NCI-H82 treated with DMSO at 0.1 percent for 48 hours (cell line): Measurements from ENCODE around the gene PSG5.
"Not testable (repeated sequence)": the region's sequence is repeated elsewhere in the genome, so short reads cannot be mapped to it uniquely, and the experiment has no call there.

ENCODE experiments used
- DNase-seq: peaks from one replicate; lab custom pipeline; 2025; ENCODE audit not compliant: unreplicated experiment; lab: John Stamatoyannopoulos, UW

The PSG5 gene

GRCh38 chr19:43186311-43186935 lies at the start of gene PSG5:
TSS of gene PSG5 (minus strand) at chr19:43186536. CDS start at chr19:43186405, 131 bp downstream.
- DNase-seq, result not testable (repeated sequence)

GRCh38 chr19:43235686-43236085 lies 49.4 kb upstream of the PSG5 start:
- not testable (repeated sequence) for DNase-seq

DNA sequence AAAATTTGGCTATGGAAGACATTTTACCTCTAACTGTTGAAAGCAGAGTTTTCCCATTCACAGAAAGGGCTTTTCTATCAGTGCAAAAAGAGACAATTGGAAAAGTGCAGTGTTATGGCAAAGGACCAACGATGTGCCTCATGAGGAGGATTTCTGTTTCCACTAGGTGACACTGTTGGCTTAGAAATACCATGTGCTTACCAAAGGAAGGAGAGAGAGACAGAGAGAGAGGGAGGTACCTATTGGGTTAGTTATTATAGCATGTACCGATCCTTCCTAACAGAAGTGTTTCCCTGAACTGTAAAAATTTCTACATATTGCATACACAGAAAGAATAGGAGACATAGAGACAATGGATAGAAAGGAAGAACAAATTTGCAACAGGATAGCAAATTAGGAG lies 43.0 kb upstream of the PSG5 start:
- DNase-seq, result no peak

- not testable (repeated sequence) for DNase-seq
These were observed 42.4 kb upstream of the PSG5 start for GRCh38 chr19:43228730-43229129.

DNA sequence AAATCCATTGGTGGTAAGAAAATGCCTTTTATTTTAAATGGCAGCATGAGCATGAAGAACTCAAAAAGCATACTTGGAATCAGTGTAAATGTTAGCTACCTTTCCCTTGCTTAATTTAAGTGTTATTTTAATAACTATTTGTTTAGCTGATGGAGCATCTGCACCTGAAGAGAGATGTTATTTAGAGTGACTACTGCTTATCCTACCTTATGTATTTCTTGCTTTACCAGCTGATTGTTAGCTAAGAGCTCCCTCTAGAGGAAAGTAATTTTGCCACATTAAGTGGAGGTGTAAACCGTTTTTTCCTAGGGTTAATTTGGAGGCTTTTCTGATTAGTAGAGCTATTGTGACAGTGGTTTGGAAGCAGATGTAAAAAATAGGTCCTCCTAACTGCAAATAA lies 40.6 kb upstream of the PSG5 start:
- not testable (repeated sequence) for DNase-seq

- DNase-seq, result no peak
These were observed 38.5 kb upstream of the PSG5 start for GRCh38 chr19:43224855-43225253.

- DNase-seq, result not testable (repeated sequence)
These were observed 38.0 kb upstream of the PSG5 start for GRCh38 chr19:43224201-43224854.

- DNase-seq, result not testable (repeated sequence)
These were observed 35.6 kb upstream of the PSG5 start for GRCh38 chr19:43221891-43222290.

DNA sequence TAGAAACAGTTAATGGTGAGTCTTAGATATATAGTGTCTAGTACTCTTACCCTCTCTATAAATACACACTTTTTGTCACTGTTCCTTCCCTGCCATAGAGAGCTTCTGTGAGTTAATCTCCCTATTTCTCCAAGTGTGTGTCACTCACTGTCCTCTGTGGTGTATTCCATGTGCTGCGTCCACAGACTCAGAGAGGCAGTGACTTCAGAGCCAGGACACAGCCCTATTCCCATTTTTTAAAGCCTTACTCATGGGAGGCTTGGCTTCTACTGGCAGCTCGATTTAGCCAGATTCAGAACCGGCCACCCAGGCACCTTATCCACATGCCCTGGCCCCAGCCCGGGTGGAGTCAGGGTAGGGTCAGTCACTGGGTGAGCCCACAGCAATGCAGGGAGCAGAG lies 32.8 kb upstream of the PSG5 start:
- DNase-seq, result not testable (repeated sequence)

- not testable (repeated sequence) for DNase-seq
These were observed 29.5 kb upstream of the PSG5 start for GRCh38 chr19:43215881-43216280.

GRCh38 chr19:43207991-43208390 lies 21.7 kb upstream of the PSG5 start:
- DNase-seq, result no peak

- not testable (repeated sequence) for DNase-seq
These were observed 20.8 kb upstream of the PSG5 start for GRCh38 chr19:43207174-43207573.

DNA sequence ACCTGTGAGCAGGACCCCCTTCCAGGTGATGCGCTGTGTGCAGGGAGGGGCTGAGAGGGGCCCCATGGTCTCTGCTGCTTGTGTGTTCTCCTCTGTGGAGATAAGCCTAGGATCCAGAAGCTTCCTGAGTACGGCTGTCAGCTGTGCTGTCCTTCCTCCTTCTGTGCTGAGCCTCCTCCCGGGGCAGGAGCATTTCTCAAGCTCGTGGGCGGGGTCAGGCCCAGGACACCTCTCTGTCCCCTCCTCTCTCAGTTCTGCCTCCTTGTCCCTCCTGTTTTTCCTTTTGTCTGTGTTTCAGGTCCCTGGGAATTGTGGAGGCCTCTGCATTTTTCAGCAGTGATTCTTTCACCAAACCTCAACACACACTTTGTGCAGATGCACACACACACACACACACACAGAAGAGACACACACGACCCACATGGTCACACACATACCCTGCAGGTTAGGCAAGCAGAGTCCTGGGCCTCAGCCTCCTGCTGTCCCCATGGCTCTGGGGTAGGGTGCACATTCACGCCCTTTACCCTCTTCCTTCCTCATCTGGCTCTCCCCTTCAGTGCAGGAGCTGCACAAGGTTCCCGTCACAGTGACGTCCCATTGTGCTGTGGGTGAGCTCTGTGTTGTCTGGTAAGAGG lies 19.3 kb upstream of the PSG5 start, which contains the start of gene PSG4:
Gene PSG4, minus strand, starts transcription at position 168 of the 635 bp plus-strand sequence. Its CDS starts 102 bp downstream, at position 66.
- not testable (repeated sequence) for DNase-seq

GRCh38 chr19:43203611-43204010 lies 17.3 kb upstream of the PSG5 start:
- DNase-seq, result not testable (repeated sequence)

DNA sequence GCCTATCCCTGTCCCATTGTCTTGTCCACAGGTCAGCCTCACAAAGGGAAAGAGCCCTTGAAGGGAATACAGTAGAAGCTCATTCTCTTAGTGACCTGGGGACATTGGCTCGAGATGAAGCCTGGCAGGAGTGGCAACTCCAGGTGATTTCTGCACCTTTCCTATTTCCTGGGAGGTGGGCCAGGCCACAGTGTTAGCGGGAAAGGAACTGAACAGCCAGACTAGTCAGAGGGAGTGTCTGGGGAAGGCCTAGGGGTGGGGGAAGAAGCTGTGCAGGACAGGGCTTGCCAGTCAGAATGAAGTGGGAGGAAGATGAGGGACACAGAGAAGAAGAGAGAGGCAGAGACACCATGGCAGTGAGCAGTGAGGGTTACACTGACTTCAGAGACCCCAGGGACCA lies 15.6 kb upstream of the PSG5 start:
- not testable (repeated sequence) for DNase-seq

DNA sequence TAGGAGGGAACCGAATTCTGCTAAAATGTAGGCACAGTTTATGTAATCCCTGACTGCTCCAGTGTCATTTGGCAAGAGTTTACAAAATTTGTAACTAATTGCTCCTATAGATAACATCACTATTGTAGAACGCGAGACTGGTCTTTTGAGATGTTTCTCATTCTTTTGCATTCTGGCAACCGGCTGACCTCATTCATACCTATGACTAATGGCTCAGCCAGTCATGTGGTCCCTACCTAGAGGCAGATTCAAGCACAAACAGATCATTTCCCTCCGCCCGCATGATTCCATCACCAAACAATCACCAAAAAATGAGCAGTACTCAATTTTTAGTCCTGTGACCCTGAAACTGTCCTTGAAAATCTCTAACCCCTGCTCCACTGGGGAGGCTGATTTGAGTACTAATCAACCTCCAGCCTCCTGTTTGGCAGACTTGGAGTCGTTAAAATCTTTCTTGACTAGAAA lies 15.0 kb upstream of the PSG5 start:
- not testable (repeated sequence) for DNase-seq

- DNase-seq, result not testable (repeated sequence)
These were observed 12.5 kb upstream of the PSG5 start for GRCh38 chr19:43198686-43199419.

- not testable (repeated sequence) for DNase-seq
These were observed 11.5 kb upstream of the PSG5 start for GRCh38 chr19:43197666-43198397.

- DNase-seq, result not testable (repeated sequence)
These were observed 8.1 kb upstream of the PSG5 start for GRCh38 chr19:43194397-43194796.

GRCh38 chr19:43192381-43193155 lies 6.2 kb upstream of the PSG5 start:
- not testable (repeated sequence) for DNase-seq
